ENCODE data around the gene CDCP1.

GRCh38 chr3:45185052-45185451 lies 38.9 kb upstream of the CDCP1 start:
- TF ChIP-seq CTCF (IDR thresholded peaks at IDR 0.05) (no peak), POLR2A (IDR thresholded peaks at IDR 0.05) (no peak)
